Lung (tissue), 12 donors: ENCODE data around the gene PIGU. TPM values are rescaled to one million over a fixed set of nuclear protein-coding genes. Genes with fewer than 3 reads are reported as not detected.

Experiments used
- ATAC-seq: fragments of 200-7000 bp; cut with Tn5 transposase; one replicate; pipeline ENCODE4 v1.9.1; 2020; ENCODE audit warnings: moderate number of reproducible peaks; ENCODE audit not compliant: insufficient read depth, low FRiP score
- DNase-seq, 3 donors: peaks; one replicate each; pipeline ENCODE4 v3.0.0-alpha.2; 2013 to 2017
- H3K27ac ChIP-seq, 2 donors: one replicate each; pipeline ENCODE4 v1.5.1; 2013; ENCODE audit warnings: mild to moderate bottlenecking in 2 of 2, moderate library complexity in 2 of 2, control low read depth in 1 of 2, inconsistent platforms in 1 of 2, low read depth in 1 of 2, low read length in 1 of 2
- H3K27me3 ChIP-seq, 3 donors: one replicate each; pipeline ENCODE4 v1.5.1; 2013; ENCODE audit warnings: low read length in 2 of 3; ENCODE audit not compliant: control insufficient read depth in 3 of 3, insufficient read depth in 3 of 3
- H3K36me3 ChIP-seq, 4 donors: one replicate each; pipeline ENCODE4 v1.5.1; 2013; ENCODE audit warnings: low read length in 4 of 4, mild to moderate bottlenecking in 1 of 4, moderate library complexity in 1 of 4; ENCODE audit not compliant: control insufficient read depth in 4 of 4, insufficient read depth in 4 of 4
- H3K4me1 ChIP-seq, 5 donors: one replicate each; pipeline ENCODE4 v1.5.1; 2013; ENCODE audit warnings: low read length in 5 of 5, mild to moderate bottlenecking in 2 of 5, moderate library complexity in 1 of 5; ENCODE audit not compliant: control insufficient read depth in 5 of 5, insufficient read depth in 5 of 5
- H3K4me3 ChIP-seq: one replicate; pipeline ENCODE4 v1.5.1; 2013; ENCODE audit warnings: mild to moderate bottlenecking, control low read depth, moderate library complexity
- H3K9ac ChIP-seq, 2 donors: one replicate each; pipeline ENCODE4 v1.5.1; 2013; ENCODE audit warnings: low read length in 2 of 2, control low read depth in 1 of 2; ENCODE audit not compliant: insufficient read depth in 1 of 2
- H3K9me3 ChIP-seq, 4 donors: one replicate each; pipeline ENCODE4 v1.5.1; 2013; ENCODE audit warnings: low read length in 3 of 4, mild to moderate bottlenecking in 1 of 4, moderate library complexity in 1 of 4; ENCODE audit not compliant: control insufficient read depth in 4 of 4, insufficient read depth in 3 of 4
- WGBS, 2 donors: extraction: QIAGEN DNeasy Blood & Tissue Kit; methylation state at CpG; one replicate each; pipeline ENCODE4 v1.1.7; 2013; 5-methylcytosine and 5-hydroxymethylcytosine counted together
- polyA plus RNA-seq, 2 donors: library from polyadenylated mRNA; stranded (reverse); fragments of 200-250 nt; gene quantifications; one replicate each; pipeline ENCODE4 v1.2.1, GENCODE V29; 2013
- total RNA-seq, 2 donors: library from RNA; depleted of rRNA in 1 of 2; stranded (reverse); fragments of >200 nt in 1 of 2; gene quantifications; one replicate each; pipeline ENCODE4 v1.2.1, GENCODE V29; 2014 to 2021
- TF ChIP-seq, protein P1 (sequence below): IDR thresholded peaks from 2 replicates; pipeline ENCODE4 v1.5.1; 2012; ENCODE audit warnings: mild to moderate bottlenecking; ENCODE audit errors: control extremely low read depth, extremely low read depth
- donor health status: control.
- donor health status: control.
- donor health status: Bipolar disorder and iron deficiency.
- donor health status: healthy.
- donor health status: DM: yes; HTN: yes; CAD: no.

The PIGU gene
- total and polyA plus RNA-seq, 4 donors = 15.7 to 21.2 (median 20.1) TPM

DNA sequence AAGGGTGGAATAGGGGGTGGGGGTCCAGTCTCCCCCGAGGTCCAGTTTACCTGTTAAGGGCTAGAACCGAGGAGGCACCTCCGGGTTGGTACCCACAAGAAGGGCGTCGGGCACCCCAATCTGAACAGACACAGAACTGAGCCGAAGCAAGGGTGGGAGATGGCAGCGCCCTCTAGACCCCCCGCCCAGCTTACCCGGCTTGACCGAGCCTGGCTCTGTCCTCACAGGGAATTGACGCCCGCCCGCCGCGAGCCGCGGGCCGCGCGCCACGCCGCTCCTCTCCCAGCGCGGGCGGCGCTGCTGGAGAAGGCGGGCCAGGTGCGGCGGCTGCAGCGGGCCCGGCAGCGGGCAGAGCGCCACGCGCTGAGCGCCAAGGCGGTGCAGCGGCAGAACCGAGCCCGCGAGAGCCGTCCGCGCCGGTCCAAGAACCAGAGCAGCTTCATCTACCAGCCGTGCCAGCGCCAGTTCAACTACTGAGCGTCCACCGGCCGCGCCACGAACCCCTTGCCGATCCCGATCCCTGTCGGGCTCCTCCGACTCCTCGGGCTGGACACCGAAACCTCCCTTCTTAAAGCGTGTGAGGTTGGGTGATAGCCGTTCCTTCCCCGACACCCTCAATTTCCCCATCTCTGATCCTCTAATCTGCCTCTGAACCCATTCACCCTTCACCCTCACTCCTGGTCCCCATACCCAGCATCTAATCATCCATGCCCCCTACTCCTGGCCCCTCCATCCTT is 33.1 kb upstream of the PIGU start:
- H3K36me3 ChIP-seq = peaks cover 0 to 12% (median 10%) of the 10 kb centered on the region in 4 donors
- H3K4me1 ChIP-seq = peaks cover 5 to 22% (median 10%) of the 10 kb centered on the region in 5 donors
- no peaks in the 10 kb centered on the region for H3K9me3 ChIP-seq
- peak overlapping the region; percentile 34 to 55 for H3K9ac ChIP-seq
- DNase-seq (peak in 2 of 3 donors; percentile 70 to 85), ATAC-seq (peak; percentile 70)
- peak overlapping the region; percentile 13 to 94 for H3K27ac ChIP-seq
- peak overlapping the region; percentile 60 for H3K4me3 ChIP-seq
- TF ChIP-seq, protein P1, sequence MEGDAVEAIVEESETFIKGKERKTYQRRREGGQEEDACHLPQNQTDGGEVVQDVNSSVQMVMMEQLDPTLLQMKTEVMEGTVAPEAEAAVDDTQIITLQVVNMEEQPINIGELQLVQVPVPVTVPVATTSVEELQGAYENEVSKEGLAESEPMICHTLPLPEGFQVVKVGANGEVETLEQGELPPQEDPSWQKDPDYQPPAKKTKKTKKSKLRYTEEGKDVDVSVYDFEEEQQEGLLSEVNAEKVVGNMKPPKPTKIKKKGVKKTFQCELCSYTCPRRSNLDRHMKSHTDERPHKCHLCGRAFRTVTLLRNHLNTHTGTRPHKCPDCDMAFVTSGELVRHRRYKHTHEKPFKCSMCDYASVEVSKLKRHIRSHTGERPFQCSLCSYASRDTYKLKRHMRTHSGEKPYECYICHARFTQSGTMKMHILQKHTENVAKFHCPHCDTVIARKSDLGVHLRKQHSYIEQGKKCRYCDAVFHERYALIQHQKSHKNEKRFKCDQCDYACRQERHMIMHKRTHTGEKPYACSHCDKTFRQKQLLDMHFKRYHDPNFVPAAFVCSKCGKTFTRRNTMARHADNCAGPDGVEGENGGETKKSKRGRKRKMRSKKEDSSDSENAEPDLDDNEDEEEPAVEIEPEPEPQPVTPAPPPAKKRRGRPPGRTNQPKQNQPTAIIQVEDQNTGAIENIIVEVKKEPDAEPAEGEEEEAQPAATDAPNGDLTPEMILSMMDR = peak; percentile 17
- WGBS, 2 donors = 4 to 7% methylated on average over 55 to 61 of the region's 61 CpGs
- peaks cover 0 to 3% (median 0%) of the 10 kb centered on the region in 3 donors for H3K27me3 ChIP-seq

DNA sequence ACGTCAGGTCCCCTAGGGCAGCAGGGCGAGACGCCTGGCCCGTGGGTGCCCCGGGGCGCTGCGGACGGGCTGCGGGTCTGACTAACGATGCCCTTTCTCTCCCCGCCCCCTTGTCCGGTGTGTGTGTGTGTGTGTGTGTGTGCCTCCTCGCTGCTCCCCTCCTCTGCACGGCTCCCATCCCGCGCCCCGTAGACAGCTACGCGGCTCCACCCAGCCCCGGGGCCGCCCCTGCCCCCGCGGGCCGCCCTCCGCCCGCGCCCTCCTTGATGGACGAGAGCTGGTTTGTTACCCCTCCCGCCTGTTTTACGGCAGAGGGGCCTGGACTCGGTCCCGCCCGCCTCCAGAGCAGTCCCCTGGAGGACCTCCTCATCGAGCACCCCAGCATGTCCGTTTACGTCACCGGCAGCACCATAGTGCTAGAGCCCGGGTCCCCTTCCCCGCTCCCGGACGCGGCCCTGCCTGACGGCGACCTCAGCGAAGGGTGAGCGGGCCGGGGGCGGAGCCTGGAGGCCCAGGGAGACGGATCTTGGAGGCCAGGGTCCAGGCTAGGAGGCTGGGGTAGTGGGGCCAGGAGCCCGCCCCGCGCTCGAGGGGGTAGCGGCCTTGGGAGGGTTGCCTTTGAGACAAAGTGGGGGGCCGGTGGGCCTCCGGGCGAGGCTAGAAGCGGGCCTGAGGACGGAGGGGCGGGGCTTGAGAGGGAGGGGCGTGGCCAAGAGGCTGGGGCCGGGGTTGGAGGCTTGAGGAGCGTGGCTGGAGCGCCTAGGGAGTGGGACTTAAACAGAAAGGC is 32.3 kb upstream of the PIGU start:
- WGBS, 2 donors = 0 to 1% methylated on average over 49 to 62 of the region's 64 CpGs
- H3K27me3 ChIP-seq = peaks cover 0 to 3% (median 0%) of the 10 kb centered on the region in 3 donors
- H3K4me1 ChIP-seq = peaks cover 5 to 22% (median 10%) of the 10 kb centered on the region in 5 donors
- H3K9me3 ChIP-seq = no peaks in the 10 kb centered on the region
- peaks cover 0 to 8% (median 5%) of the 10 kb centered on the region in 4 donors for H3K36me3 ChIP-seq
- peak overlapping the region; percentile 60 for H3K4me3 ChIP-seq
- H3K27ac ChIP-seq = peak overlapping the region; percentile 81 to 94
- TF ChIP-seq, protein P1 = no peak
- peak; percentile 65 for ATAC-seq
- peak; percentile 81 to 88 (median 82) for DNase-seq
- peak overlapping the region in 1 of 2 donors; percentile 34 for H3K9ac ChIP-seq

DNA sequence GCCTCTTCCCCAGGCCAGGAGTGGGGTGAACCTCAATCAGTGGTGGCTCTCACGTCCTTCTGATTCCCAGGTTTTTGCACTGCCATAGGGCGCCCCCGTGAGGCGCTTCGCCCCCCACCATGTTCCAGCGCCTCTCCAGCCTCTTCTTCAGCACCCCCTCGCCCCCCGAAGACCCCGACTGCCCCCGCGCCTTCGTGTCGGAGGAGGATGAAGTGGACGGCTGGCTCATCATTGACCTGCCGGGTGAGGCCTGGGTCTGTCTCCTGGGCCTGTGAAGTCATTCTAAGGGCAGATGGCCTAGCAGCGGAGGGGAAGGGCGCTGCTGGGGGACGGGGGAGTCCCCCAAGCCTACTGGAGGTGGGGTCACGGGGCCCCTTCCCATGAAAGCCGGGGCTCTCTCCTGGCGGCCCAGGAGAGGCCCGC is 31.7 kb upstream of the PIGU start:
- peak; percentile 40 to 66 (median 57) for DNase-seq
- H3K9ac ChIP-seq = peak overlapping the region in 1 of 2 donors; percentile 34
- ATAC-seq = no peak
- peak overlapping the region; percentile 60 for H3K4me3 ChIP-seq
- 3 to 8% methylated on average over 21 to 22 of the region's 22 CpGs for WGBS, 2 donors
- H3K4me1 ChIP-seq = peaks cover 5 to 20% (median 9%) of the 10 kb centered on the region in 5 donors
- TF ChIP-seq, protein P1 = no peak
- H3K9me3 ChIP-seq = no peaks in the 10 kb centered on the region
- peaks cover 0 to 6% (median 4%) of the 10 kb centered on the region in 4 donors for H3K36me3 ChIP-seq
- H3K27me3 ChIP-seq = peaks cover 0 to 3% (median 0%) of the 10 kb centered on the region in 3 donors
- peak overlapping the region; percentile 81 to 94 for H3K27ac ChIP-seq
